Left lung (tissue), 10 donors: ENCODE data around the gene SDK1. TPM values are rescaled to one million over a fixed set of nuclear protein-coding genes. Genes with fewer than 3 reads are reported as not detected.

Source experiments
- ATAC-seq: fragments of 200-7000 bp; cut with Tn5 transposase; one replicate; pipeline ENCODE4 v1.9.1; 2020; ENCODE audit warnings: moderate library complexity
- DNase-seq, 4 donors: peaks; one replicate each; pipeline ENCODE4 v3.0.0-alpha.2; 2013 to 2020
- H3K27ac ChIP-seq, 2 donors: fragments of 200-600 bp; sonication (generic) in 1 of 2; one replicate each; pipeline versions ENCODE4 v1.5.0 to v1.8.0; 2020 to 2021
- H3K27me3 ChIP-seq, 2 donors: fragments of 200-600 bp; sonication (generic) in 1 of 2; one replicate each; pipeline versions ENCODE4 v1.5.0 to v1.8.0; 2020 to 2021
- H3K36me3 ChIP-seq, 2 donors: fragments of 200-600 bp; sonication (generic) in 1 of 2; one replicate each; pipeline versions ENCODE4 v1.5.0 to v1.8.0; 2020 to 2021
- H3K4me1 ChIP-seq, 2 donors: fragments of 200-600 bp; one replicate each; pipeline ENCODE4 v1.8.0; 2021
- H3K4me3 ChIP-seq, 2 donors: fragments of 200-600 bp; sonication (generic) in 1 of 2; one replicate each; pipeline versions ENCODE4 v1.5.0 to v1.8.0; 2020 to 2021; ENCODE audit warnings: mild to moderate bottlenecking in 1 of 2
- H3K9me3 ChIP-seq, 2 donors: fragments of 200-600 bp; sonication (generic) in 1 of 2; one replicate each; pipeline versions ENCODE4 v1.5.0 to v1.8.0; 2020 to 2021
- CTCF ChIP-seq, 2 donors: fragments of 200-600 bp; sonication (generic) in 1 of 2; IDR thresholded peaks; one replicate each; pipeline versions ENCODE4 v1.5.0 to v1.8.0; 2021; ENCODE audit warnings: antibody characterized with exemption in 2 of 2
- intact Hi-C, 2 donors: fragments of 100-400 bp; cut with DNase I; formaldehyde crosslinking; loops; one replicate each; pipeline versions ENCODE4 v1.11.2 to v1.14.2; 2022
- polyA plus RNA-seq, 6 donors: library from polyadenylated mRNA; unstranded; fragments of 120-200 nt; gene quantifications; one replicate each; pipeline ENCODE4 v1.2.1, GENCODE V29; 2013; ENCODE audit not compliant: insufficient read length in 6 of 6
- total RNA-seq, 2 donors: library from RNA; stranded (reverse); fragmentation: NEBNext Ultra II Directional; extraction: Animal tissue kit (Norgen Biotek cat#: 25700); gene quantifications; one replicate each; pipeline ENCODE4 v1.2.1, GENCODE V29; 2021
- donor health status: DM: no; HTN: yes; CAD: no.
- donor health status: DM: no; HTN: no; CAD: no.

The SDK1 gene
- total and polyA plus RNA-seq, 8 donors: 5.5 to 17.6 (median 13.0) TPM

GRCh38 chr7:3650844-3651243, 349.8 kb downstream of the SDK1 start:
- no peaks in the 10 kb centered on the region for H3K9me3 ChIP-seq
- TF ChIP-seq CTCF (IDR thresholded peaks at IDR 0.05): no peak
- H3K4me1 ChIP-seq: no peaks in the 10 kb centered on the region
- no peaks in the 10 kb centered on the region for H3K27me3 ChIP-seq
- ATAC-seq (no peak), DNase-seq (no peak)
- intact Hi-C loops: no loop called here
- no peak overlapping the region for H3K4me3 ChIP-seq
- H3K27ac ChIP-seq: no peak overlapping the region
- no peaks in the 10 kb centered on the region for H3K36me3 ChIP-seq

- no peak for TF ChIP-seq CTCF (IDR thresholded peaks at IDR 0.05)
- no peaks in the 10 kb centered on the region for H3K4me1 ChIP-seq
- H3K27ac ChIP-seq: no peak overlapping the region
- no peak for DNase-seq
- H3K4me3 ChIP-seq: no peak overlapping the region
- intact Hi-C loops: no loop called here
- no peak for ATAC-seq
- H3K9me3 ChIP-seq: no peaks in the 10 kb centered on the region
- no peaks in the 10 kb centered on the region for H3K27me3 ChIP-seq
- no peaks in the 10 kb centered on the region for H3K36me3 ChIP-seq
These were observed 354.6 kb downstream of the SDK1 start for GRCh38 chr7:3655635-3656034.

GRCh38 chr7:3657206-3657605, 356.2 kb downstream of the SDK1 start:
- no peak for ATAC-seq
- Histone ChIP-seq H3K4me3 (no peak overlapping the region), H3K27ac (no peak overlapping the region), H3K4me1 (no peaks in the 10 kb centered on the region), H3K27me3 (no peaks in the 10 kb centered on the region), H3K9me3 (no peaks in the 10 kb centered on the region), H3K36me3 (no peaks in the 10 kb centered on the region)
- no peak for DNase-seq
- intact Hi-C loops: no loop called here
- TF ChIP-seq CTCF (IDR thresholded peaks at IDR 0.05): no peak

- no peaks in the 10 kb centered on the region for H3K9me3 ChIP-seq
- ATAC-seq (peak; percentile 37), DNase-seq (no peak)
- TF ChIP-seq CTCF (IDR thresholded peaks at IDR 0.05): no peak
- H3K4me1 ChIP-seq: no peaks in the 10 kb centered on the region
- H3K4me3 ChIP-seq: no peak overlapping the region
- intact Hi-C loops: no loop called here
- H3K27ac ChIP-seq: no peak overlapping the region
- no peaks in the 10 kb centered on the region for H3K27me3 ChIP-seq
- no peaks in the 10 kb centered on the region for H3K36me3 ChIP-seq
These were observed 367.7 kb downstream of the SDK1 start for GRCh38 chr7:3668743-3669142.

- H3K4me3 ChIP-seq: no peak overlapping the region
- H3K27ac ChIP-seq: no peak overlapping the region
- no peaks in the 10 kb centered on the region for H3K27me3 ChIP-seq
- H3K4me1 ChIP-seq: no peaks in the 10 kb centered on the region
- DNase-seq (no peak), ATAC-seq (no peak)
- no peak for TF ChIP-seq CTCF (IDR thresholded peaks at IDR 0.05)
- no peaks in the 10 kb centered on the region for H3K36me3 ChIP-seq
- no peaks in the 10 kb centered on the region for H3K9me3 ChIP-seq
- intact Hi-C loops: no loop called here
These were observed 369.8 kb downstream of the SDK1 start for GRCh38 chr7:3670898-3671297.
